ENCODE measurements around the gene RALY.

- TF ChIP-seq CHD1 (IDR thresholded peaks at IDR 0.05; ENCODE audit: low read depth, low read length): no peak
- TF ChIP-seq CTCF (IDR thresholded peaks at IDR 0.05 in 2 of 3, conservative IDR thresholded peaks at IDR 0.05 in 1 of 3; ENCODE audit: control insufficient read depth in 2 of 3, extremely low read depth in 1 of 3, insufficient read depth in 1 of 3, low read depth in 3 of 3, low read length in 3 of 3): no peak
- no peak for TF ChIP-seq YY1 (IDR thresholded peaks at IDR 0.05; ENCODE audit: low read depth, low read length)
These were observed 80.5 kb downstream of the RALY start for GRCh38 chr20:34074101-34074760.

Measured in GM12878 (cell line).